ENCODE results near the gene ZFP57. TPM values are rescaled to one million over a fixed set of nuclear protein-coding genes. Genes with fewer than 3 reads are reported as not detected.

Gene ZFP57
- total RNA-seq, 1 experiment from 2014 or later, result not detected

DNA sequence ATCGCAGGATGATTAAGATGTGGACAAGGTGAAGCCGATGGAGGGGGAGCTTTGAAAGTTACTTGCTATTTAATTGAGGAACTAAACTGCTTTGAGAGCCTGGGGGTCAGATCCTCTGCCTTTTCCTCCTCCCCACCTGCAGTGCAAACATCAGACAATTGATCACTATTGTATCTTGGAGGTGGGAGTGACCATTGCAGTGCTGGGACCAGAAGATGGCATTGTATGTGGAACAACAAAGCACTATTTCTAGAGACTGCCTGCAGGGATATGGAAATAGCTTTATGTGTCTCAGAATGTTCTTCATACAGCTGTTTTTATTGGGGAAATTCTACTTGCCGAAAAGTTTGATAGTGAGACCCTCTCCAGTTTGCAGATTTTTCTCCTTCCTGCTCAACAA is 19.9 kb downstream of the ZFP57 start:
- no peak for ATAC-seq
- no peak for TF ChIP-seq EZH2phosphoT487 (IDR thresholded peaks at IDR 0.05; ENCODE audit: borderline replicate concordance, low read length)
- no peak for TF ChIP-seq EZH2 (IDR thresholded peaks at IDR 0.05; ENCODE audit: low read length, unreplicated experiment)
- TF ChIP-seq, protein P1, sequence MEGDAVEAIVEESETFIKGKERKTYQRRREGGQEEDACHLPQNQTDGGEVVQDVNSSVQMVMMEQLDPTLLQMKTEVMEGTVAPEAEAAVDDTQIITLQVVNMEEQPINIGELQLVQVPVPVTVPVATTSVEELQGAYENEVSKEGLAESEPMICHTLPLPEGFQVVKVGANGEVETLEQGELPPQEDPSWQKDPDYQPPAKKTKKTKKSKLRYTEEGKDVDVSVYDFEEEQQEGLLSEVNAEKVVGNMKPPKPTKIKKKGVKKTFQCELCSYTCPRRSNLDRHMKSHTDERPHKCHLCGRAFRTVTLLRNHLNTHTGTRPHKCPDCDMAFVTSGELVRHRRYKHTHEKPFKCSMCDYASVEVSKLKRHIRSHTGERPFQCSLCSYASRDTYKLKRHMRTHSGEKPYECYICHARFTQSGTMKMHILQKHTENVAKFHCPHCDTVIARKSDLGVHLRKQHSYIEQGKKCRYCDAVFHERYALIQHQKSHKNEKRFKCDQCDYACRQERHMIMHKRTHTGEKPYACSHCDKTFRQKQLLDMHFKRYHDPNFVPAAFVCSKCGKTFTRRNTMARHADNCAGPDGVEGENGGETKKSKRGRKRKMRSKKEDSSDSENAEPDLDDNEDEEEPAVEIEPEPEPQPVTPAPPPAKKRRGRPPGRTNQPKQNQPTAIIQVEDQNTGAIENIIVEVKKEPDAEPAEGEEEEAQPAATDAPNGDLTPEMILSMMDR (conservative IDR thresholded peaks at IDR 0.05; ENCODE audit: low read depth, low read length), result no peak
- Histone ChIP-seq H3K4me2 (ENCODE audit: low read length) (no peak overlapping the region), H2AFZ (ENCODE audit: low read length) (no peak overlapping the region), H4K20me1 (ENCODE audit: low read length) (no peaks in the 10 kb centered on the region), H3K9ac (ENCODE audit: low read length) (no peak overlapping the region), H3K4me3 (ENCODE audit: low read length) (no peak overlapping the region), H3K79me2 (ENCODE audit: low read length) (no peaks in the 10 kb centered on the region), H3K9me3 (ENCODE audit: low read length) (no peaks in the 10 kb centered on the region), H3K4me1 (ENCODE audit: insufficient read depth, low read length) (no peaks in the 10 kb centered on the region), H3F3A (ENCODE audit: low read length, unreplicated experiment) (no peaks in the 10 kb centered on the region), H3K27me3 (ENCODE audit: low read length) (peaks cover 1% of the 10 kb centered on the region; the same call in 1 of the 2 replicates), H3K27ac (ENCODE audit: low read length) (no peak overlapping the region), H3K36me3 (ENCODE audit: low read depth, low read length) (no peaks in the 10 kb centered on the region), H3K9me2 (replicated peaks; ENCODE audit: low read length) (no peaks in the 10 kb centered on the region)
- intact Hi-C loops (cut with micrococcal nuclease), result no loop called here
- no peak for DNase-seq
- no TSS peak for BruUV-seq (replicated peaks)
- POLR2A ChIA-PET (ENCODE audit: unreplicated experiment), result no interaction called here
- CTCF ChIA-PET, result interaction anchor here (0.6 to 0.8 kb wide), 3 partner anchors 8 to 645 kb away, joined by 3 to 5 read pairs (median 4); no protein-coding TSS in a partner anchor

DNA sequence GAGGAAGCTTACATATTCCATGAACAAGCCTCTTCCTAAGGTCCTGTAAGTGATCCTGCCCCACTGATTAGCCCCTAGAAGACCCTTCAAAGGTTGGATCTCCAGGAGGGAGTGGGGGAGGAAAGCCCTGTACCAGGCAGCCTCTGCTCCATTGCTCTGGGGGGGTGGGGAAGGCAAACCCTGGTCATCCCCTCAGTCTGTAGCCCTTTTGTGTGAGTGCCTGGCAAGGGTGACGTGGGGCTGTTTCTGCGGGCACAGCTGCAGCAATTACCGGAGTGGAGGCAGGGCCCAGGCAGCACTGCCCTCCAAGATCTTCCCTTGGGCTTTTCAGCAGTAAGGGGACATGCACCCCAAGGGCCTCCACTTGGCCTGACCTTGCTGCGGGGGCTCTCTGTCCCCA is 24.2 kb downstream of the ZFP57 start, which contains the start of gene MOG:
Gene MOG, plus strand, starts transcription at position 295 of the 400 bp plus-strand sequence. CDS start 118 bp downstream, outside the sequence.
- Histone ChIP-seq H3F3A (ENCODE audit: low read length, unreplicated experiment) (no peaks in the 10 kb centered on the region), H2AFZ (ENCODE audit: low read length) (no peak within 1 kb of the TSS), H3K9ac (ENCODE audit: low read length) (no peak within 1 kb of the TSS), H4K20me1 (ENCODE audit: low read length) (no peaks in the 10 kb centered on the region), H3K79me2 (ENCODE audit: low read length) (no peaks in the 10 kb centered on the region), H3K27me3 (ENCODE audit: low read length) (no peaks in the 10 kb centered on the region; the same call in 1 of the 2 replicates), H3K36me3 (ENCODE audit: low read depth, low read length) (no peaks in the 10 kb centered on the region), H3K4me2 (ENCODE audit: low read length) (no peak within 1 kb of the TSS), H3K4me1 (ENCODE audit: insufficient read depth, low read length) (no peaks in the 10 kb centered on the region), H3K9me3 (ENCODE audit: low read length) (no peaks in the 10 kb centered on the region), H3K4me3 (ENCODE audit: low read length) (no peak within 1 kb of the TSS), H3K9me2 (replicated peaks; ENCODE audit: low read length) (no peaks in the 10 kb centered on the region), H3K27ac (ENCODE audit: low read length) (no peak within 1 kb of the TSS)
- ChIA-PET CTCF (no interaction called here), POLR2A (ENCODE audit: unreplicated experiment) (no interaction called here)
- no peak for ATAC-seq
- no peak for DNase-seq
- no TSS peak for BruUV-seq (replicated peaks)
- intact Hi-C loops (cut with micrococcal nuclease), result no loop called here
- no peak for TF ChIP-seq EZH2phosphoT487 (IDR thresholded peaks at IDR 0.05; ENCODE audit: borderline replicate concordance, low read length)
- no peak for TF ChIP-seq EZH2 (IDR thresholded peaks at IDR 0.05; ENCODE audit: low read length, unreplicated experiment)
- TF ChIP-seq, protein P1 (conservative IDR thresholded peaks at IDR 0.05; ENCODE audit: low read depth, low read length), result no peak

DNA sequence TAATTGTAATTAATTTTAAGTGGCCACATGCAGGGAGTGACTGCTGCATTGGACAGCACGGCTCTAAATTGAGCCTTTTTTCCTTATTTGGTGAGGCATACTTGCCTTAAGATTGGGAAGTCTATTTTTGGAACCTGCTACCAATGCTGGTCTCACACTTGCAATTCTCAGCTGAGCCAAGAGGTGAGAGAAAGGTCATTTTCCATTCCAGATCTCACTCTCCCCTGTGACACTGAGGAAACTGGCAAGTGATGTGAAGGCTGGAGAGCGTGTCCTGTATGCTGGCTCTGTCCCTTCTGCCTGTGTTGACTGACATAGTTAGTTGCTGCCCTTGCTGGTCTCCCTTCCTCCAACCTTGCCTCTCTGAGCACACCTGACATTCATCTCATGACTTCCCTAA is 24.8 kb downstream of the ZFP57 start:
- Histone ChIP-seq H3K36me3 (ENCODE audit: low read depth, low read length) (no peaks in the 10 kb centered on the region), H3K27ac (ENCODE audit: low read length) (no peak overlapping the region), H3K9ac (ENCODE audit: low read length) (no peak overlapping the region), H3K79me2 (ENCODE audit: low read length) (no peaks in the 10 kb centered on the region), H3K4me2 (ENCODE audit: low read length) (no peak overlapping the region), H3K4me3 (ENCODE audit: low read length) (no peak overlapping the region), H3K4me1 (ENCODE audit: insufficient read depth, low read length) (no peaks in the 10 kb centered on the region), H3K27me3 (ENCODE audit: low read length) (no peaks in the 10 kb centered on the region; the same call in 1 of the 2 replicates), H3F3A (ENCODE audit: low read length, unreplicated experiment) (no peaks in the 10 kb centered on the region), H4K20me1 (ENCODE audit: low read length) (no peaks in the 10 kb centered on the region), H2AFZ (ENCODE audit: low read length) (no peak overlapping the region), H3K9me3 (ENCODE audit: low read length) (no peaks in the 10 kb centered on the region), H3K9me2 (replicated peaks; ENCODE audit: low read length) (no peaks in the 10 kb centered on the region)
- DNase-seq (no peak), ATAC-seq (no peak)
- intact Hi-C loops (cut with micrococcal nuclease), result no loop called here
- ChIA-PET CTCF (no interaction called here), POLR2A (ENCODE audit: unreplicated experiment) (no interaction called here)
- BruUV-seq (replicated peaks), result no TSS peak
- TF ChIP-seq, protein P1 (conservative IDR thresholded peaks at IDR 0.05; ENCODE audit: low read depth, low read length), result no peak
- TF ChIP-seq EZH2phosphoT487 (IDR thresholded peaks at IDR 0.05; ENCODE audit: borderline replicate concordance, low read length) (no peak), EZH2 (IDR thresholded peaks at IDR 0.05; ENCODE audit: low read length, unreplicated experiment) (no peak)
